PC-3 (cell line): Measurements from ENCODE around the gene HPGD. TPM values are rescaled to one million over a fixed set of nuclear protein-coding genes. Genes with fewer than 3 reads are reported as not detected.

Experiments
- ATAC-seq: fragments of 200-7000 bp; cut with Tn5 transposase; 2 replicates; pipeline ENCODE4 v1.9.1; 2020; ENCODE audit warnings: mild to moderate bottlenecking, moderate library complexity
- BruUV-seq: library from RNA; stranded (reverse); fragments of 400-500 nt; replicated peaks from 2 replicates; lab custom pipeline; 2021; lab: Mats Ljungman, UMichigan
- CTCF ChIA-PET: fragments of 300-600 bp; sonication (Branson Sonifier 250); formaldehyde crosslinking; loops from one replicate; lab custom pipeline; 2022; ENCODE audit warnings: antibody characterized with exemption; lab: Charles Lee
- POLR2A ChIA-PET: fragments of 300-600 bp; sonication (Branson Sonifier 250); formaldehyde crosslinking; loops from one replicate; lab custom pipeline; 2022; ENCODE audit warnings: antibody characterized with exemption; ENCODE audit not compliant: unreplicated experiment; lab: Charles Lee
- DNase-seq: peaks from one replicate; pipeline ENCODE4 v3.0.0-alpha.2; 2015
- H2AFZ ChIP-seq: fragments of 300-600 bp; sonication (generic); 2 replicates; pipeline ENCODE4 v1.6.0; 2016; ENCODE audit warnings: antibody characterized with exemption, low read length
- H3F3A ChIP-seq: fragments of 300-600 bp; sonication (generic); one replicate; pipeline ENCODE4 v1.6.0; 2017; ENCODE audit warnings: antibody characterized with exemption, low read length, control low read depth, mild to moderate bottlenecking; ENCODE audit not compliant: unreplicated experiment
- H3K27ac ChIP-seq: fragments of 300-600 bp; sonication (generic); 2 replicates; pipeline ENCODE4 v1.5.1; 2016; ENCODE audit warnings: mild to moderate bottlenecking, low read length
- H3K27me3 ChIP-seq: fragments of 300-600 bp; sonication (generic); 2 replicates; pipeline ENCODE4 v1.6.1; 2016; ENCODE audit warnings: low read length, mixed read lengths
- H3K36me3 ChIP-seq: fragments of 300-600 bp; sonication (generic); 2 replicates; pipeline ENCODE4 v1.6.1; 2016; ENCODE audit warnings: low read depth, mixed run types, low read length, mixed read lengths
- H3K4me1 ChIP-seq: fragments of 300-600 bp; sonication (generic); 2 replicates; pipeline ENCODE4 v1.5.1; 2016; ENCODE audit warnings: low read length; ENCODE audit not compliant: insufficient read depth
- H3K4me2 ChIP-seq: fragments of 300-600 bp; sonication (generic); 2 replicates; pipeline ENCODE4 v1.6.0; 2016; ENCODE audit warnings: low read length
- H3K4me3 ChIP-seq: fragments of 300-600 bp; sonication (generic); 2 replicates; pipeline ENCODE4 v1.5.1; 2016; ENCODE audit warnings: mild to moderate bottlenecking, low read length, mixed read lengths
- H3K79me2 ChIP-seq: fragments of 300-600 bp; sonication (generic); 2 replicates; pipeline ENCODE4 v1.6.1; 2017; ENCODE audit warnings: low read length, mixed read lengths
- H3K9ac ChIP-seq: fragments of 300-600 bp; sonication (generic); 2 replicates; pipeline ENCODE4 v1.6.0; 2016; ENCODE audit warnings: mild to moderate bottlenecking, low read length
- H3K9me2 ChIP-seq: fragments of 300-600 bp; sonication (generic); replicated peaks from 2 replicates; pipeline ENCODE4 v1.6.1; 2016; ENCODE audit warnings: mixed run types, low read length, mixed read lengths
- H3K9me3 ChIP-seq: fragments of 300-600 bp; sonication (generic); 2 replicates; pipeline ENCODE4 v1.6.1; 2016; ENCODE audit warnings: low read length, mixed read lengths
- H4K20me1 ChIP-seq: fragments of 300-600 bp; sonication (generic); 2 replicates; pipeline ENCODE4 v1.6.1; 2016; ENCODE audit warnings: low read length, mixed read lengths
- EZH2 ChIP-seq: fragments of 300-600 bp; sonication (generic); IDR thresholded peaks from one replicate; pipeline ENCODE4 v1.6.1; 2017; ENCODE audit warnings: antibody characterized with exemption, mild to moderate bottlenecking, low read length; ENCODE audit not compliant: unreplicated experiment
- EZH2phosphoT487 ChIP-seq: fragments of 300-600 bp; sonication (generic); IDR thresholded peaks from 2 replicates; pipeline ENCODE4 v1.6.1; 2018; ENCODE audit warnings: mild to moderate bottlenecking, antibody characterized with exemption, low read length, borderline replicate concordance
- intact Hi-C: fragments of 100-400 bp; cut with micrococcal nuclease; formaldehyde crosslinking; loops from 2 replicates; pipeline ENCODE4 v1.9.0; 2023
- total RNA-seq: library from RNA; depleted of rRNA; stranded (reverse); fragments of >200 nt; gene quantifications from 2 replicates; pipeline ENCODE4 v1.2.3, GENCODE V29; 2014
- TF ChIP-seq, protein P1 (sequence below): fragments of 300-600 bp; sonication (generic); conservative IDR thresholded peaks from 2 replicates; pipeline ENCODE4 v1.5.1; 2017; ENCODE audit warnings: antibody characterized with exemption, low read depth, mild to moderate bottlenecking, low read length

Gene HPGD
- total RNA-seq, 1 experiment from 2014 or later = 33.5 TPM

DNA sequence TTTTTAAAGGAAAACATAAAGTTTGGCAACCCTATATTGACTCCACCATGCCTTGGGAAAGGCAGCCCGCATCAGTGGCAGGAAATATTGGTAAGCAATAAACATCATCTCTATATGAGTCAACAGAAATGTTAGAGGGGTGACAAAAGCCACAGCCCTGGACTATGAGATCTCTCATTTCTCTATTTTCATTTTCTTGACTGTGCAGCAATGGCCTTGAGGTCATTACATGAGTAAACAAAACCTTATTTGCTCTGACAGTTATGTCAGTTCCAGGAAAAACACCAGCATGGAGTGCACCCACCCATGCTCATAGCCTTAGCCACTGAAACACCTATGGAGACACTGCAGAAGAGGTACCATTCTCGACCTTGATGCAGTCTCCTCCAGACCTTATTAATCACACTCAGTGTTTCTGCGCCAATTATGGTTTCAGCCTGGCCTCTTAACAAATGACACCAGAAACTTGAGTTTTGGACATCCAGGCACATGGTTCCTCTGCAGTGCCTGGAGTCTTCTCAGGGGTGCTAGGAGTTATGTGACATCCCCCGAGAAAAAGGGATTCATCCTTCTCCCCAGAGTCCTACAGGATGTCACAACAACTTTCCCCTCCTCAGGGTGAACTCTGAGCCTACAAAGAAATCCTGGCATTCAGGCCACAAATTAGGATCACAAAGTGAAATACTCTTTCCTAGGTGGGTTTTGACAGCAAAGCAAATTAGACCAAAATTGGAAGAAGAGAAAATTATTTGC is 16.0 kb upstream of the HPGD start:
- CTCF ChIA-PET = no interaction called here
- Histone ChIP-seq H3K27ac (peak overlapping the region; percentile 96), H3K79me2 (no peaks in the 10 kb centered on the region), H3K36me3 (no peaks in the 10 kb centered on the region), H3K4me3 (no peak overlapping the region), H3F3A (peaks cover 3% of the 10 kb centered on the region), H3K9me3 (no peaks in the 10 kb centered on the region), H4K20me1 (no peaks in the 10 kb centered on the region), H3K9me2 (no peaks in the 10 kb centered on the region), H3K9ac (peak overlapping the region; percentile 76), H3K4me2 (peak overlapping the region; percentile 51), H3K4me1 (peaks cover 19% of the 10 kb centered on the region), H3K27me3 (no peaks in the 10 kb centered on the region), H2AFZ (no peak overlapping the region)
- DNase-seq (peak; percentile 74), ATAC-seq (peak; percentile 91)
- TF ChIP-seq EZH2phosphoT487 = no peak
- TF ChIP-seq, protein P1, sequence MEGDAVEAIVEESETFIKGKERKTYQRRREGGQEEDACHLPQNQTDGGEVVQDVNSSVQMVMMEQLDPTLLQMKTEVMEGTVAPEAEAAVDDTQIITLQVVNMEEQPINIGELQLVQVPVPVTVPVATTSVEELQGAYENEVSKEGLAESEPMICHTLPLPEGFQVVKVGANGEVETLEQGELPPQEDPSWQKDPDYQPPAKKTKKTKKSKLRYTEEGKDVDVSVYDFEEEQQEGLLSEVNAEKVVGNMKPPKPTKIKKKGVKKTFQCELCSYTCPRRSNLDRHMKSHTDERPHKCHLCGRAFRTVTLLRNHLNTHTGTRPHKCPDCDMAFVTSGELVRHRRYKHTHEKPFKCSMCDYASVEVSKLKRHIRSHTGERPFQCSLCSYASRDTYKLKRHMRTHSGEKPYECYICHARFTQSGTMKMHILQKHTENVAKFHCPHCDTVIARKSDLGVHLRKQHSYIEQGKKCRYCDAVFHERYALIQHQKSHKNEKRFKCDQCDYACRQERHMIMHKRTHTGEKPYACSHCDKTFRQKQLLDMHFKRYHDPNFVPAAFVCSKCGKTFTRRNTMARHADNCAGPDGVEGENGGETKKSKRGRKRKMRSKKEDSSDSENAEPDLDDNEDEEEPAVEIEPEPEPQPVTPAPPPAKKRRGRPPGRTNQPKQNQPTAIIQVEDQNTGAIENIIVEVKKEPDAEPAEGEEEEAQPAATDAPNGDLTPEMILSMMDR = no peak
- no peak for TF ChIP-seq EZH2
- intact Hi-C loops = no loop called here
- no TSS peak for BruUV-seq
- POLR2A ChIA-PET = no interaction called here

DNA sequence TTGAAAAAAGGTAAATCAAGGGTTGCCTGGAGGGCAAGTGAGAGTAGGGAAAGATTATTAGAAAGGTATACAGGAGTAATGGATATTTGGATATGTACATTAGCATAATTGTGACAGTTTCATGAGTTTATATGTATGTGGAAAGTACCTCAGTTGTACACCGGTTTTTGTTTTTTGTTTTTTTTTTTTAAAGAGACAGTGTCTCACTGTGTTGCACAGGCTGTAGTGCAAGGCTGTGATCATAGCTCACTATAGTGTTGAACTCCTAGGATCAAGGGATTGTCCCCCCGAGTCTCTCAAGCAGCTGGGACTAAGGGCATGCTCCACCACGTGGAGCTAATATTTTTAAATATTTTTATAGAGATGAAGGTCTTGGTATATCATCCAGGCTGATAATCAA is 15.3 kb upstream of the HPGD start:
- Histone ChIP-seq H3K4me2 (0 out of 2 replicates have a peak overlapping the region, but pooled peaks have one; percentile 23), H4K20me1 (no peaks in the 10 kb centered on the region), H3F3A (peaks cover 3% of the 10 kb centered on the region), H3K4me1 (peaks cover 19% of the 10 kb centered on the region), H3K4me3 (no peak overlapping the region), H3K27ac (peak overlapping the region; percentile 78), H3K27me3 (no peaks in the 10 kb centered on the region), H3K9me2 (no peaks in the 10 kb centered on the region), H2AFZ (no peak overlapping the region), H3K9ac (peak overlapping the region; percentile 53), H3K9me3 (no peaks in the 10 kb centered on the region), H3K36me3 (no peaks in the 10 kb centered on the region), H3K79me2 (no peaks in the 10 kb centered on the region)
- DNase-seq (no peak), ATAC-seq (peak; percentile 12; the same call in 1 of the 2 replicates)
- CTCF ChIA-PET = no interaction called here
- intact Hi-C loops = no loop called here
- POLR2A ChIA-PET = no interaction called here
- no peak for TF ChIP-seq EZH2
- TF ChIP-seq EZH2phosphoT487 = no peak
- BruUV-seq = no TSS peak

DNA sequence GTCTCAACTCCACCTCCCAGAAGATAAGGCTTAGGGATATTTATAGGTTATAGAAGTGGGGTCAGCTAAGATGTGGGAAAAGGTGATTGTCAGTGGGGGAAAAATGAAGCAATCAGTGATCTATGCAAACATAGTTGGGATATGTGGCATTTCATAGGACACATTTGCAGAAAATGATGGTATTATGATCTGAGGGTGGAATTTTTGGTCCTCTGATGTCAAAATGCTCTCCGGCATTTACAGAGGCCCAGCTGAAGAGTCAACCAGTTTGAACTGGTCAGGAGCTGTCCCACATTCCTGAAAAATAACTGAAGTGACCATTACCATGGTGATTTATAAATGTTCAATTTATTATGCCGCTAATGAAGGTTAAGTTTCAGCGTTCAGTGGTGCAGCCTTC is 12.2 kb upstream of the HPGD start:
- H4K20me1 ChIP-seq = no peaks in the 10 kb centered on the region
- ChIA-PET CTCF (no interaction called here), POLR2A (no interaction called here)
- no TSS peak for BruUV-seq
- no peaks in the 10 kb centered on the region for H3K27me3 ChIP-seq
- H3K4me2 ChIP-seq = no peak overlapping the region
- no peak overlapping the region for H3K9ac ChIP-seq
- no peak overlapping the region for H3K4me3 ChIP-seq
- H3K36me3 ChIP-seq = no peaks in the 10 kb centered on the region
- H3K9me2 ChIP-seq = no peaks in the 10 kb centered on the region
- no peak overlapping the region for H3K27ac ChIP-seq
- no peak overlapping the region for H2AFZ ChIP-seq
- H3K79me2 ChIP-seq = no peaks in the 10 kb centered on the region
- DNase-seq = no peak
- no peak for ATAC-seq
- H3K4me1 ChIP-seq = peaks cover 19% of the 10 kb centered on the region
- H3F3A ChIP-seq = peaks cover 3% of the 10 kb centered on the region
- TF ChIP-seq, protein P1 = no peak
- TF ChIP-seq EZH2phosphoT487 (no peak), EZH2 (no peak)
- intact Hi-C loops = no loop called here
- H3K9me3 ChIP-seq = no peaks in the 10 kb centered on the region
